Spleen (tissue), 11 donors: ENCODE results near the gene C3orf38. TPM values are rescaled to one million over a fixed set of nuclear protein-coding genes. Genes with fewer than 3 reads are reported as not detected.

ENCODE experiments used
- DNase-seq: peaks from one replicate; pipeline ENCODE4 v3.0.0-alpha.2; 2020
- H3K27ac ChIP-seq, 8 donors: fragments of 200-600 bp; sonication (generic) in 7 of 8; 1 replicate in 4 of 8; 2 replicates in 4 of 8; pipeline versions ENCODE4 v1.5.0 to v1.8.0; 2016 to 2021; ENCODE audit warnings: inconsistent platforms in 4 of 8, mild to moderate bottlenecking in 4 of 8, moderate library complexity in 1 of 8
- H3K27me3 ChIP-seq, 7 donors: fragments of 200-600 bp; sonication (generic) in 6 of 7; replicated peaks in 1 of 7; 1 replicate in 4 of 7; 2 replicates in 3 of 7; pipeline versions ENCODE4 v1.5.0 to v1.8.0; 2016 to 2021; ENCODE audit warnings: inconsistent platforms in 3 of 7, mild to moderate bottlenecking in 1 of 7
- H3K36me3 ChIP-seq, 6 donors: fragments of 200-600 bp; sonication (generic) in 5 of 6; 1 replicate in 4 of 6; 2 replicates in 2 of 6; pipeline versions ENCODE4 v1.5.0 to v1.8.0; 2016 to 2021; ENCODE audit warnings: inconsistent platforms in 2 of 6
- H3K4me1 ChIP-seq, 6 donors: fragments of 200-600 bp; sonication (generic) in 5 of 6; 1 replicate in 3 of 6; 2 replicates in 3 of 6; pipeline versions ENCODE4 v1.5.0 to v1.8.0; 2016 to 2021; ENCODE audit warnings: inconsistent platforms in 3 of 6
- H3K4me3 ChIP-seq, 8 donors: fragments of 200-600 bp; sonication (generic) in 7 of 8; 1 replicate in 4 of 8; 2 replicates in 4 of 8; pipeline versions ENCODE4 v1.5.0 to v1.8.0; 2016 to 2021; ENCODE audit warnings: inconsistent platforms in 4 of 8, mild to moderate bottlenecking in 4 of 8, moderate library complexity in 2 of 8
- H3K9me3 ChIP-seq, 8 donors: fragments of 200-600 bp; sonication (generic) in 7 of 8; 1 replicate in 4 of 8; 2 replicates in 4 of 8; pipeline versions ENCODE4 v1.5.0 to v1.8.0; 2016 to 2021; ENCODE audit warnings: inconsistent platforms in 4 of 8
- CTCF ChIP-seq, 11 experiments: fragments of 200-600 bp in 7 of 11; fragments of 450-650 bp in 4 of 11; sonication (generic) in 4 of 11; IDR thresholded peaks in 8 of 11; conservative IDR thresholded peaks in 3 of 11; 1 replicate in 7 of 11; 2 replicates in 4 of 11; pipeline versions ENCODE4 v1.4.0 to v1.8.0; 2016 to 2021; ENCODE audit warnings: antibody characterized with exemption in 11 of 11, inconsistent platforms in 4 of 11, mild to moderate bottlenecking in 1 of 11
- POLR2A ChIP-seq, 3 donors: fragments of 450-650 bp; IDR thresholded peaks; one replicate each; pipeline ENCODE4 v1.5.1; 2017; ENCODE audit warnings: antibody characterized with exemption in 3 of 3, mild to moderate bottlenecking in 1 of 3
- POLR2AphosphoS5 ChIP-seq, 3 donors: sonication (generic); formaldehyde crosslinking; IDR thresholded peaks; one replicate each; pipeline ENCODE4 v1.5.1; 2017; ENCODE audit warnings: antibody characterized with exemption in 3 of 3
- WGBS, 5 donors: extraction: QIAGEN DNeasy Blood & Tissue Kit in 3 of 5; methylation state at CpG; one replicate each; pipeline versions ENCODE4 v1.1.5 to v1.1.7; 2013 to 2018; 5-methylcytosine and 5-hydroxymethylcytosine counted together
- intact Hi-C: fragments of 100-400 bp; cut with DNase I; formaldehyde crosslinking; loops from one replicate; pipeline ENCODE4 v1.15.0; 2023; ENCODE audit warnings: low total_unique reads
- polyA plus RNA-seq, 3 donors: library from polyadenylated mRNA; stranded (reverse); fragments of 200-250 nt; gene quantifications; one replicate each; pipeline ENCODE4 v1.2.1, GENCODE V29; 2013
- total RNA-seq, 7 donors: library from RNA; depleted of rRNA in 3 of 7; stranded (reverse); fragments of >200 nt in 3 of 7; fragmentation: NEBNext Ultra II Directional in 4 of 7; extraction: Animal tissue kit (Norgen Biotek cat#: 25700) in 4 of 7; gene quantifications; one replicate each; pipeline versions ENCODE4 v1.1.0 to v1.2.1, GENCODE V29; 2016 to 2021
- donor health status: healthy with polysubstance abuse.
- donor health status: DM: no; HTN: no; CAD: no; lungs with moderate emphysema.
- donor health status: DM: no; HTN: no; CAD: no.
- donor health status: Bipolar disorder and iron deficiency.
- donor health status: healthy.
- donor health status: DM: no; HTN: no; CAD: no.
- donor health status: DM: yes; HTN: yes; CAD: no.

The C3orf38 gene
- total and polyA plus RNA-seq, 10 donors = 8.1 to 41.2 (median 32.0) TPM

- H3K36me3 ChIP-seq = no peaks in the 10 kb centered on the region
- TF ChIP-seq POLR2A (IDR thresholded peaks at IDR 0.05) = no peak
- TF ChIP-seq POLR2AphosphoS5 (IDR thresholded peaks at IDR 0.05) = no peak
- no peak for TF ChIP-seq CTCF (IDR thresholded peaks at IDR 0.05 in 8 of 11, conservative IDR thresholded peaks at IDR 0.05 in 3 of 11)
- DNase-seq = no peak
- WGBS, 5 donors = 78 to 90% (median 88%) methylated on average over 6 of the region's 6 CpGs
- H3K4me1 ChIP-seq = no peaks in the 10 kb centered on the region
- H3K4me3 ChIP-seq = no peak overlapping the region
- H3K27me3 ChIP-seq = no peaks in the 10 kb centered on the region
- H3K9me3 ChIP-seq = peaks cover 0 to 15% (median 5%) of the 10 kb centered on the region in 8 donors
- intact Hi-C loops = no loop called here
- no peak overlapping the region for H3K27ac ChIP-seq
Measured at GRCh38 chr3:88188436-88188835, 38.7 kb downstream of the C3orf38 start.

GRCh38 chr3:88189361-88189810 lies 39.6 kb downstream of the C3orf38 start:
- Histone ChIP-seq H3K4me1 (no peaks in the 10 kb centered on the region), H3K4me3 (no peak overlapping the region), H3K27me3 (no peaks in the 10 kb centered on the region), H3K9me3 (peaks cover 0 to 15% (median 2%) of the 10 kb centered on the region in 8 donors), H3K36me3 (no peaks in the 10 kb centered on the region), H3K27ac (no peak overlapping the region)
- WGBS, 5 donors = 89 to 94% (median 91%) methylated on average over 11 of the region's 11 CpGs
- TF ChIP-seq POLR2A (IDR thresholded peaks at IDR 0.05) (no peak), CTCF (IDR thresholded peaks at IDR 0.05 in 8 of 11, conservative IDR thresholded peaks at IDR 0.05 in 3 of 11) (no peak), POLR2AphosphoS5 (IDR thresholded peaks at IDR 0.05) (no peak)
- intact Hi-C loops = no loop called here
- no peak for DNase-seq

- peaks cover 0 to 4% (median 0%) of the 10 kb centered on the region in 8 donors for H3K9me3 ChIP-seq
- no peak overlapping the region for H3K4me3 ChIP-seq
- 68 to 85% (median 80%) methylated on average over 4 of the region's 4 CpGs for WGBS, 5 donors
- TF ChIP-seq CTCF (IDR thresholded peaks at IDR 0.05 in 8 of 11, conservative IDR thresholded peaks at IDR 0.05 in 3 of 11) = no peak
- no peak for TF ChIP-seq POLR2AphosphoS5 (IDR thresholded peaks at IDR 0.05)
- no peak for TF ChIP-seq POLR2A (IDR thresholded peaks at IDR 0.05)
- intact Hi-C loops = no loop called here
- H3K27ac ChIP-seq = no peak overlapping the region
- no peaks in the 10 kb centered on the region for H3K27me3 ChIP-seq
- no peaks in the 10 kb centered on the region for H3K36me3 ChIP-seq
- no peaks in the 10 kb centered on the region for H3K4me1 ChIP-seq
- DNase-seq = no peak
Measured at GRCh38 chr3:88191872-88192409, 42.2 kb downstream of the C3orf38 start.

GRCh38 chr3:88192631-88193030 lies 42.9 kb downstream of the C3orf38 start:
- WGBS, 5 donors = 47 to 72% (median 69%) methylated on average over 3 of the region's 3 CpGs
- Histone ChIP-seq H3K4me1 (no peaks in the 10 kb centered on the region), H3K27me3 (no peaks in the 10 kb centered on the region), H3K27ac (no peak overlapping the region), H3K9me3 (peaks cover 0 to 3% (median 0%) of the 10 kb centered on the region in 8 donors), H3K36me3 (no peaks in the 10 kb centered on the region), H3K4me3 (no peak overlapping the region)
- no peak for TF ChIP-seq POLR2A (IDR thresholded peaks at IDR 0.05)
- TF ChIP-seq CTCF (IDR thresholded peaks at IDR 0.05 in 8 of 11, conservative IDR thresholded peaks at IDR 0.05 in 3 of 11) = no peak
- TF ChIP-seq POLR2AphosphoS5 (IDR thresholded peaks at IDR 0.05) = no peak
- intact Hi-C loops = no loop called here
- DNase-seq = no peak
